GM15510 (cell line): Measurements from ENCODE around the gene MYL11.

ENCODE experiments used
- POLR2A ChIP-seq: IDR thresholded peaks from 3 replicates; pipeline ENCODE4 v1.6.1; 2011; ENCODE audit warnings: borderline replicate concordance; ENCODE audit not compliant: insufficient read length; ENCODE audit errors: extremely low read depth

The MYL11 gene, protein sequence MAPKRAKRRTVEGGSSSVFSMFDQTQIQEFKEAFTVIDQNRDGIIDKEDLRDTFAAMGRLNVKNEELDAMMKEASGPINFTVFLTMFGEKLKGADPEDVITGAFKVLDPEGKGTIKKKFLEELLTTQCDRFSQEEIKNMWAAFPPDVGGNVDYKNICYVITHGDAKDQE

DNA sequence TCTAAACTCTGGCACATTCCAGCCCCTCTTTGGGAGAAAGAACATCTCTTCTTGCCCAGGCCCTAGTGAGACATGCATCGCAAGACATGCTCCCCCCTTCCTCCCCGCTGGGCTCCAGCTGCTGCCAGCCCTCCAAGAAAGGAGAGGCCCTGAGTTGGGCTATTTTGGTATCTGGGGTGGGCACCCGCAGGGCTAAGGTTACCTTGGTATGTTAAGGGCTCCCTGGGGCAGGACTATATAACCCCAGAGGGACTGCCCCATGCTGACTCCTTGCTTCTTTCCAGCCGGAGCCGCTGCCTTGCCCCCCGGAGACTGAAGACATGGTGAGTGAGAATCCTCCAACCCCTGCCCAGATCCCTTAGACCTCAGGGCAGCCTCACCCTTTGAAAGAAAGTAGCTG, at the start of gene MYL11:
MYL11 (plus strand) TSS at position 265 of the 400 bp plus-strand sequence; CDS start at position 321, 56 bp downstream.
- no peak for TF ChIP-seq POLR2A

DNA sequence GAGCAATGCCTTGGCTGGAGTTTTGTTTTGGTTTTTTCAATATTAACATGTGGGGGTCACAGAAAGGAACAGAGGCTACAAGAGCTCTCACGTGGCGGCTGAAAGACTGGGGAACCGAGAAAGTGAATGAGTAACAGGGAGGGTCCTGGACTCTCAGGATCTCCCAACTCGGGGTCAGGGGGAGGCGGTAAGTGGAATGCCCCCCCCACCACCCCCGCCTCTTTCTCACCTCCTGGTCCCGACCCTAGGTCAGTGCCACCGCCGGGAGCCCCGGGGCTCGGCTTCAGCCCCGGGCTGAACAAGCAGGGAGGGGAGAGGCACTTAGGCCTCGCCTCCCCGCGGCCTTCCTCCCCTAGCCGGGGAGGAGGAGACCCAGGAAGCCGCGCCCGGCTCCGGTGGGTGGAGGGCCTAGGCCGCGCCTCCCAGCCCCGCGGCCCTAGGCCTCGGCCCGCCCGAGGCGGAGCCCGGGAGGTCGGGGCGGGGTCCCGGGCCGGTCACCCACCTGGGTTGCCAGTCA, 40.1 kb upstream of the MYL11 start:
- TF ChIP-seq POLR2A, result peak; percentile 22

DNA sequence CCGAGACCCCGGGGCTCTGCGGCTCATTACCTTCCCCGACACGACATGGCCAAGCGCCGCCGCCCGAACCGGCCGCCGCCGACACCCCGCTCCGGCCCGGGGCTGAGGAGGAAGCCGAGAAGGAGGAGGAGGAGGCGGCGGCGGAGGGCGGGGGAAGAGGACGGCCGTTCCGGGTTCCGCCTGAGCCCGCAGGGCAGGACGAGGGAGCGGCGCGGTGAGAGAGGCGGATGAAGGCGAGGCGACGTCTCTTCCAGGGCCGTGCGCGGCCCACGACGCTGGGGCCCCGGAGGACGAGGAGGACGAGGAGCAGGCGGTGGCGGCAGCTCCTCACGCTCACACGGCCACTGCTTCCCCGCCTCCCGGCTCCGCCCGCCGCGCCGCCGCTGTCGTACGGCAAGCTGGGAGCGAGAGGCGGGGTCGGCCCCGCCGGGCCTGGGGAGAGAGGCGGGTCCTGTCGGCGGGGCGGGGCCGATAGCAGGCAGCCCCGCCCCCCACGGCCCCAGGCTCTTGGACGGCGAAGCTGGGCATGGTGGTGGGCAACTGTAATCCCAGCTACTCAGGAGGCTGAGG, 39.5 kb upstream of the MYL11 start:
- TF ChIP-seq POLR2A, result peak; percentile 59

DNA sequence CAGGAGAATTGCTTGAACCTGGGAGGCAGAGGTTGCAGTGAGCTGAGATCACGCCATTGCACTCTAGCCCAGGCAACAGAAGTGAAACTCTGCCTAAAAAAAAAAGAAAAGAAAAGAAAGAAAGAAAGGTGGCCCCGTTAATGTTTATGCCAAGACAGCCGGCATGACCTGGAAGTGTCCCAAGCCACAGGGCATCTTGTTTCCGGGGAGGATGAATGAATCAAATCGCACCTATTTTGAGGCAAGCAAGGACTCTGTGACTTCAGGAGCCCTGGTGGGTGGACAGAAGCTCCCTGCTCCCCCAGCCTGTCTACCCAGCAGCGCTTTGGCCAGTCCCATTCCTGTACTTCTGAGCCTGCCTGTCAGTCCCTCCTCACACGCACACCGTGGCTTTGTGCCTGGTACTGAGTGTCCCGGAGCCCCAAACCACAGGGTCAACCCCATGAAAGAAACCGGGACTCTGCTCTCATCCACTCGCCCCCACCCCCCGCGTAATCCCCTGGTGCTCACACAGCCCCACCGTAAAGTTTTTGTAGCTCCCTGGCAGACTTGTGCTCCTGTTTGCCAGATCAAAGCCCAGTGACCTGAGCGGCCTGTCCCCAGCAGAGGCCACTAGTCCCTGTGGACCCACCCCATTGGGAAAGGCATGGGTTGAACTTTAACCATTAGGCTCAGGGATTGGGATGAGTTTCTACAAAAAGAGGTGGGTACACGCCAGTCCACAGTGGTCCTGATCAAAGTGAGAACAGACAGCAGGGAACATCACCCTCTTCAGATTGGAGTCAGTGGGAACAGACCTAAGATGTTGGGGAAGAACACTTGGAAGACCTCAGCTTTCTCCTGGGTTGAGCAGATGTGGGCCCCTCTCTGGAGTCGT, 38.8 kb upstream of the MYL11 start:
- no peak for TF ChIP-seq POLR2A

DNA sequence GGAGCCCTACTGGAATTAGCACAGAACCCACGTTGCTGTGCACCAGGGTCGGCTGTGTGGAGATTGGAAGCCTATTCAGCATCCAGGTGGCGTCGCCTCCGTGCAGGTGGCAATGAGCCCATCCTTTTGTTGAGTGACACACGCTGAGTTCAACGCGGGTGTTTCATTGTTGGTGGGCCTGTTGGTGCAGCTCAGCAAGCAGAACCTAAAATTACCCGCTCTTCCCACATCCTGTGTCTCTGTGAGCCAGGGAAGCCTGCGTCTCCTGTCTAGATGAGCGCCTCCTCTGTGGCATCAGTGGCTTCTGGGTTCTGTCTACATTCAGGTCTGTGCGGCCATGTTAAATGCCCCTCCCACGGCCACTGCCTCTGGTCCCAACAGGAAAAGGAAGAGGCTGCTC, 34.0 kb upstream of the MYL11 start:
- TF ChIP-seq POLR2A, result no peak

DNA sequence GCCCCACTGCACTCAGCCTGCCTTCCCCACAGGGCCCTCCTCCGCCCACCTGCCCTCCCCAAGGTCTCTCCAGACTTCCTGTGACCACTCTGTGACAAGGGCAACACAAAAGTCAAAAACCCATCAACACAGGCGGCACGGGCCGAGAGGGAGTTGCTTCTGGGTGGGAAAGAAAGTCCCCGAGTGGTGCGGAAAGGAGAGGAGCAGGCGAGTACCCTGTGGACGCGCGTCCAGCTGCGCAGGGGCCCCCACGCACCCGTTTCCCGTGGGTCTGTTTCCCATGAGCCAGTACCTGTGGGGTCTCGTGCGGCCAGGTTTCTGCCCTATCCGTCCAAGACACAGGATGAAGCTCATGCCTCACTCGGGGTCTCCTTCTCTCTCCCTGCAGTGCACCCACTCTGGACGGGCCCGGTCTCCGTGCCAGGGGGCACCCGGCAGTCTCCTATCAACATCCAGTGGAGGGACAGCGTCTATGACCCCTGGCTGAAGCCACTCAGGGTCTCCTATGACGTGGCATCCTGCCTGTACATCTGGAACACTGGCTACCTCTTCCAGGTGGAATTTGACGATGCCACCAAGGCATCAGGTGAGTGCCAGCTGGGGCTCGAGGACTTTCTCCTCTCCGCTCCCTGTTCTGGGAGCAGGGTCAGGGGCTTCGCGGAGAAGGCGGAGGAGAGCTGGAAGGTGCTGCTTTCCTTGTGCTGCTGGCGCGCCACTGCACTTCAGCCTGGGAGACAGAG, 31.7 kb upstream of the MYL11 start:
- TF ChIP-seq POLR2A, result no peak

DNA sequence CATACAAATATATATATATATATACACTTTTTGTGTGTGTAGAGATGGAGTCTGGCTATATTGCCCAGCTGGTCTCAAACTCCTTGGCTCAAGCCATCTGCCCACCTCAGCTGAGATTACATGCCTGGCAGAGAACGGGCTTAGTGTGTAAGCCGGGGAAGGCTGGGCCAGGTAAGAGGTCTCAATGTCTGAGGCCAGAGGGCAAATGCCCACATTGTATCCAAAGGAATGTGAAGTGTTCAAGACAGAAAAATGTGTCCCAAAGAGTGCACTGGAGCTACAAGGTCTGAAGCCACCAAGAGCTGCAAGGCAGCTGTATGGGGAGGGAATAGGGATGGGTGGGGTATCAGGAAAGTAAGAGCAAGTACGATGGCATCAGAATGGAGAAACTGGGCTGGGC, 28.3 kb upstream of the MYL11 start:
- TF ChIP-seq POLR2A, result no peak

DNA sequence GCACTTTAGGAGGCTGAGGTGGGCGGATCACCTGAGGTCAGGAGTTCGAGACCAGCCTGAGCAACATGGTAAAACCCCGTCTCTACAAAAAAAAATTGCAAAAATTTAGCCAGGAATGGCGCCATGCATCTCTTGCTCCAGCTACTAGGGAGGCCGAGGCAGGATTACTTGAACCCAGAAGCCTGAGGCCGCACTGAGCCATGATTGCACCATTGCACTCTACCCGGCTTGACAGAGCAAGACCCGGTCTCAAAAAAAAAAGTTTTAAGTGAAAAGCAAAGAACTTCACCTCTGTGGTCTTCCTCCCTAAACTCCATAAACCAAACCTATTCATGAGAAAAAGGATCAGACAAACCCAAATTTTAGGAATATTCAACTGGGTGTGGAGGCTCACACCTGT, 26.5 kb upstream of the MYL11 start:
- TF ChIP-seq POLR2A, result no peak

DNA sequence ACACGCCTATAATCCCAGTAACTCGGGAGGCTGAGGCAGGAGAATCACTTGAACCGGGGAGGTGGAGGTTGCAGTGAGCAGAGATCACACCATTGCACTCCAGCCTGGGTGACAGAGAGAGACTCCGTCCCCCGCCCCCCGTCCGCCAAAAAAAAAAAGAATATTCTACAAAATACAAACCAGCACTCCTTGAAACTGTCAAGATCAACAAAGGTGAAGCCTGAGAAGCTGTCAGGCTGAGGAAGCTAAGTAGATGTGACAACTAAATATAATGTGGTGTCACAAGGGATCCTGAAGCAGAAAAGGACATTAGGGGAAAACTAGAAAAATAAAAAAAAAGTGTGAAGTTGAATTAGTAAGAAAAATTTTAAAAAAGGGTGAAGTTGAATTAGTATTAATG, 25.7 kb upstream of the MYL11 start:
- no peak for TF ChIP-seq POLR2A

DNA sequence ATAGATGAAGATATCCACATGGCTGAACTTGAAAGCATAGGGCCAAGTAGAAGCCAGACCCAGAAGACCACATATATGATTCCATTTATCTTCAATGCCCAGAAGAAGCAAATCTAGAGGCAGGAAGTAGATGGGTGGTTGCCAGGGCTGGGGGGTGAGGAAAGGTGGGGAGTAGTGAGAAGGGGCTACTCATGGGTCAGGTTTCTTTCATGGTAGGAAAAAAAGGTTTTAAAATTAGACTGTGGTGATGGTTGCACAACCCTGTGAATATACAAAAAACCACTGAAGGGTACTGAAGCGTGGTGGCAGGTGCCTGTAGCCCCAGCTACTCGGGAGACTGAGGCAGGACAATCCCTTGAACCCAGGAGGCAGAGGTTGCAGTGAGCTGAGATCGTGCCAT, 24.9 kb upstream of the MYL11 start:
- TF ChIP-seq POLR2A, result no peak

DNA sequence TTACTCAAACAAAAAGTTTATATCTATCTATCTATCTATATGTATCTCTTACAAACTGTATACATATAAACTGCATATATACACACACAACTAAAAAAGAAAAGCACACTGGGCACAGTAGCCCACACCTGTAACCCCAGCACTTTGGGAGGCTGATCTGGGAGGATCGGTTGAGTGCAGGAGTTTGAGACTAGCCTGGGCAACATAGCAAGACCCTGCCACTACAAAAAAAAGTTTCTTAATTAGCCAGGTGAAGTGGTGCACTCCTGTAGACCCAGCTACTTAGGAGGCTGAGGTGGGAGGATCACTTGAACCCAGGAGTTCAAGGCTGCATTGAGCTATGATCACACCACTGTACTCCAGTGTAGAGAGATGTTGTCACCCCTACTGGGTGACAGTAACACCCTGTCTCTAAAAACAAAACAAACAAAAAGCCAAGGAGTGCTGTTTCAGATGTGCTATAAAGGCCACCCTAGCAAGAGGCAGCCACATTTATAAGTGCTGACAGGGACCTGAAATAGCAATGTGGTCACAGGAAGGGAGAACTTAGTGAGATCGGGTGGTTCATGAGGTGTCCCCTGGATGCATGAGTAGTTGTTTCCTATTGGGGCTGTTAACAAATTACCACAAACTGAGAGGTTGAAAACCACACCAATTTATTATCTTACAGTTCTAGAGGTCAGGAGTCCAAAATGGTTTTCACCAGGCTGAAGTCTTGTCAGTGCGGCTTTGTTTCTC, 24.3 kb upstream of the MYL11 start:
- TF ChIP-seq POLR2A, result no peak

DNA sequence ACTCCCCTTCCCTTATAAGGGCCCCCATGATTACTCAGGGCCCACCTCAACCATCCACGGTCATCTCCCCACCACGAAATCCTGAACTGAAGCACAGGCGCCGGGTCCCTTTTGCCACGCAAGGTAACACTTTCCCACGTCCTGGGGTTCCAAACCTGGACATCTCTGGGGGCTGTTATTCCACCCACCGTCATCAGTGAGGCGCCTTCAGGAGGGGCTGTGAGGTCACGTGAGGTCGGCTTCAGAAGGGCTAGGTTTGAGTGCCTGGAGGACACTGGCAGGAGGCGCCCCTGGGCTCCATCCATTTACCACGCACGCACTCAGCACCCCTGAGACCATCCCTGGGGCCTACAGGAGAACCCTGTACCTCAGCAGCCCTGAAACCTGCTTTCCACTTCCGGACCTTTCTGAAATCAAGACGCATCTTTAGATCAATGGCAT, 23.6 kb upstream of the MYL11 start:
- TF ChIP-seq POLR2A, result no peak

DNA sequence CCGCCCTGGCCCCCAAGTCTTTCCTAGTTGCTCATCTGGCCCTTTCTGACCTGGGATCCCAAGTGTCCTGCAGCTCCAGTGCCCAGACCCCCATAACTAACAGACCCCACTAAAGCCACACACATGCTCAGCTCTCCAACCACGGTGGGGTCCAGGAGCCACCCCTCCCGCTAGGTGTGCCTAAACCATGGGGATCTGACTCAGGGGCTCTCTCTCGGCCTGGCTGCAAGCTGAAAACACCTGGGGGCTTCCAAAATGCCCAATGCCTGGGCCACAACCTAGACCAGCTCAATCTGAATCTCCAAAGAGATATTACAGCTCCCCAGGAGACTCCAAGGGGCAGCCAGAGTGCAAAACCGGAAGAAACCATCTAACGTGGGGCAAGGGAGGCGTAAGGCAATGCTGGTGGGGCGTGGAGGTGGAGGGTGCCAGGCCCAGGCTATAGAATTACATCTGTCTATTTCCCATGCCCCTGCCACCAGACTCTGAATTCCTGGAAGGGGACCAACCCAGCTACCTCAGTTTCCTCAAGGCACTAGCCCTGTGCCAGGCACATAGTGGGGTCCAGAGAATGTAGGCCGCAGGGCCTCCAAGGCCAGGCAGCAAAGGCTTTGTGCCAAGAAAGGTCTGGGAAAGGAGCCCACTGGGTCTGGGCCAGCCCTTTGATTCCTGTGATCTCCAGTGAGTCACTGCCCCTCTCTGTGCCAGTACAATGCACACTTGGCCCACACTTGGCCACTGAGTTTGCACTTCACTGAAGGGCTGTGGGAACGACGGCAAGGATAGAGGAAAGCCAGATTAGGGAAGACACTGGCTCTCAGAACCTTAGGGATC, 22.8 kb upstream of the MYL11 start:
- no peak for TF ChIP-seq POLR2A
